Astrocyte of the spinal cord (primary cell): Measurements from ENCODE around the gene CREBRF.
"Not testable (repeated sequence)": the region's sequence is repeated elsewhere in the genome, so short reads cannot be mapped to it uniquely, and the experiment has no call there.

Experiments
- DNase-seq: peaks from one replicate; pipeline ENCODE4 v3.0.0; 2011; ENCODE audit warnings: low read depth, low spot score
- H3K4me3 ChIP-seq: 2 replicates; pipeline ENCODE4 v1.5.1; 2011; ENCODE audit warnings: low read depth, mild to moderate bottlenecking, low read length, moderate library complexity
- in situ Hi-C: cut with HindIII; loops from 2 replicates; pipeline ENCODE4 v1.10.0; 2017; ENCODE audit warnings: low sequenced_read_pairs
- TF ChIP-seq, protein P1 (sequence below): IDR thresholded peaks from 2 replicates; pipeline ENCODE4 v1.5.1; 2012; ENCODE audit warnings: low read depth, mild to moderate bottlenecking, low read length, inconsistent platforms

The CREBRF gene

GRCh38 chr5:173035904-173036707 is 20.0 kb upstream of the CREBRF start:
- no peak for DNase-seq
- in situ Hi-C loops, result no loop called here
- no peak overlapping the region for H3K4me3 ChIP-seq
- TF ChIP-seq, protein P1, sequence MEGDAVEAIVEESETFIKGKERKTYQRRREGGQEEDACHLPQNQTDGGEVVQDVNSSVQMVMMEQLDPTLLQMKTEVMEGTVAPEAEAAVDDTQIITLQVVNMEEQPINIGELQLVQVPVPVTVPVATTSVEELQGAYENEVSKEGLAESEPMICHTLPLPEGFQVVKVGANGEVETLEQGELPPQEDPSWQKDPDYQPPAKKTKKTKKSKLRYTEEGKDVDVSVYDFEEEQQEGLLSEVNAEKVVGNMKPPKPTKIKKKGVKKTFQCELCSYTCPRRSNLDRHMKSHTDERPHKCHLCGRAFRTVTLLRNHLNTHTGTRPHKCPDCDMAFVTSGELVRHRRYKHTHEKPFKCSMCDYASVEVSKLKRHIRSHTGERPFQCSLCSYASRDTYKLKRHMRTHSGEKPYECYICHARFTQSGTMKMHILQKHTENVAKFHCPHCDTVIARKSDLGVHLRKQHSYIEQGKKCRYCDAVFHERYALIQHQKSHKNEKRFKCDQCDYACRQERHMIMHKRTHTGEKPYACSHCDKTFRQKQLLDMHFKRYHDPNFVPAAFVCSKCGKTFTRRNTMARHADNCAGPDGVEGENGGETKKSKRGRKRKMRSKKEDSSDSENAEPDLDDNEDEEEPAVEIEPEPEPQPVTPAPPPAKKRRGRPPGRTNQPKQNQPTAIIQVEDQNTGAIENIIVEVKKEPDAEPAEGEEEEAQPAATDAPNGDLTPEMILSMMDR, result no peak

DNA sequence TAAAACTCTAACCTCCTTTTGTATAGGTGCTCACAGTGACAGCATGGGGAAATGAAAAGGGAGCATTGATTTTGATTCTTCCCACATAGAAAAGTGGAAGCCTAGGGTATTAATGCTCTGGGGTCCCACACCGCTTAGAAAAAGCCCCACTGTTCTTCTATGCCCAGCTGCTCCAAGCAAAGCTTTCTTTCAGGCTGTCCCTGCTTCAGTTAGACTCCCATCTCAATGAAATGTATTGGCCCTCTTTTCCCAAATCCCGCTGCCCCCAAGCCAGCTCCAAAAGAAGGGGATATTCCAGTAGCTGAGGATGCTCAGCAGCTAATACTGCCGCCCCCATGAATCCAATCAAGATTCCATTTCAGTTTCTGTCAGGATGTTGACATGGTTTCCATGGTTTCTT is 17.0 kb upstream of the CREBRF start:
- in situ Hi-C loops, result no loop called here
- DNase-seq, result no peak
- TF ChIP-seq, protein P1, result no peak
- H3K4me3 ChIP-seq, result no peak overlapping the region

DNA sequence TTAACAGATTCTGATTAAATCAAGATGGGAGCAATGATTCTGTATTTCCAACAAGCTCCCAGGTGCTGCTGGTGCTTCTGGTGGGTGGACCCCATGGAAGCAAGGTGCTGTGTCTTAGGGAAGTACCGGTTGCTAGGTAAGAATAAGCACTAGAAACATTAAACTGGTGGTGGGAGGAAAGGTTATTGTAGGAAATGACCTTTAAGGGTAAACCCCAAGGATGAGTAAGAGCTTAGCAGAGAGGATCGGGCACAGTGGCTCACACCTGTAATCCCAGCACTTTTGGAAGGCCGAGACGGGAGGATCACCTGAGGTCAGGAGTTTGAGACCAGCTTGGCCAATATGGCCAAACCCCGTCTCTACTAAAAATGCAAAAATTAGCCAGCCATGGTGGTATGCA is 16.2 kb upstream of the CREBRF start:
- TF ChIP-seq, protein P1, result no peak
- in situ Hi-C loops, result no loop called here
- DNase-seq, result no peak
- H3K4me3 ChIP-seq, result no peak overlapping the region

DNA sequence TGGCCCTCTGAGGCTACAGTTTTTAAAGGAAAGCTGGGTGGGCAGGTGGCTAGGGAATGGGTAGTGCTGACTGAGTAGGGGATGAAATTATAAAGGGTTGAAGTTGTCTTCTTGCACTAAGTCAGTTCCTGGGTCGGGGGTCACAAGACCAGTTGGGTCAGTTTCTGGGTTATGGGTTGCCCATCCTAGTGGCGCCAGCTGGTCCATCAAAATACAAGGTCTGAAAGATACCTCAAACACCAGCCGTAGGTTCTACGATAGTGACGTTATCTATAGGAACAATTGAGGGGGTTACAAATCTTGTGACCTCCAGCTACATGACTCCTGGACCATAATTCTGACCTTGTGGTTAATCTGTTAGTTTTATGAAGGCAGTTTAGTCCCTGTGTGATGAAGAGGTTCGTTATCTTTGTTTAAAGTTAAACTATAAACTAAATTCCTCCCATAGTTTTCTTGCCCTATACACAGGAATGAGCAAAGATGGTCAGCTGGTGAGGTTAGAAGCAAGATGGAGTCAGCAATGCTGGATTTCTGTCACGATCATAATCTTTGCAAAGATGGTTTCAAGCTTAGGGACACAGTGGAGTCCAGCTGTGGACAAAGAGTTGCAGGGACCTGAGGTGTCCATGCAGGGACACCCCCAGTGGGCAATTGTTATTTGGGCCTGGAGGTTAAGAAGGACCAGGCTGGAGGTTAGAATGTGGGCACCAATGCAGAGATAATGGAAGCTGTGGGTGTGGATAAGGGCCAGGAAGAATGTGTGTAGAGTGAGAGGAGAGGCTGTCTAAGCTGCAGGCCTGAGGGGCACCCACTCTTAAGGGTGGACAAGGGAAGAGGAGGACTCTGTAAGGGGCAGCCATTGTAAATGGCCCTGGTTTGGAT is 14.0 kb upstream of the CREBRF start:
- TF ChIP-seq, protein P1, result no peak
- in situ Hi-C loops, result no loop called here
- no peak overlapping the region for H3K4me3 ChIP-seq
- no peak for DNase-seq

GRCh38 chr5:173042763-173043107 is 13.4 kb upstream of the CREBRF start:
- in situ Hi-C loops, result no loop called here
- TF ChIP-seq, protein P1, result no peak
- DNase-seq, result no peak
- H3K4me3 ChIP-seq, result no peak overlapping the region

DNA sequence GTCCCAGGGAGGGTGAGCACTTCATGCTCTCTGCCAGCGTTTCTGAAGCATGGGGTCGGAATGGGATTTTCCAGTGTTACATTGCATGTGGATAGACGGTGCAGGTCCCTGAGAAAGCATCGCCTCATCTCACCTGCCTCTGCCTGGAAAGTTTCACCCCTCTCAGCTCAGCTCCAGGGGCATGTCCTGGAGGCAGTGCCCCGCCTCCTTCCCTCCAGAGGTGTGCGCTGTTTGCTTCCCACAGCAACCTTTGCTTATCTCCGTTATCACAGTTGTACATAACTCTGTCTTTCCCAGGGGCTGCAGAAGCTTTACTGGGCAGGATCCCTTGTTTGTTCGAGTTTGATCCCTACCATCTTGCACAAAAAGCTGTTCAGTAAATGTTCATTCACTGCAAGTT is 10.7 kb upstream of the CREBRF start:
- TF ChIP-seq, protein P1, result no peak
- DNase-seq, result no peak
- H3K4me3 ChIP-seq, result no peak overlapping the region
- in situ Hi-C loops, result no loop called here

GRCh38 chr5:173047096-173047837 is 8.9 kb upstream of the CREBRF start:
- in situ Hi-C loops, H3K4me3 ChIP-seq, DNase-seq: not testable (repeated sequence)
